Activated CD8-positive, alpha-beta T cell treated with anti-CD3 and anti-CD28 coated beads, Interleukin-2, amount 10 ng/mL, durations not matched to agents 7 days and 5 days (primary cell): ENCODE data around the gene SLC6A17. TPM values are rescaled to one million over a fixed set of nuclear protein-coding genes. Genes with fewer than 3 reads are reported as not detected.

Source experiments
- ATAC-seq: fragments of 150-1000 bp; cut with Tn5 transposase; one replicate; pipeline ENCODE4 v1.10.0; 2021; ENCODE audit warnings: moderate library complexity
- CTCF ChIA-PET: fragments of 350-600 bp; sonication (Branson Sonifier 250); formaldehyde crosslinking; loops from one replicate; lab custom pipeline; 2021; ENCODE audit warnings: antibody characterized with exemption; lab: Charles Lee
- POLR2A ChIA-PET: fragments of 350-600 bp; sonication (Branson Sonifier 250); formaldehyde crosslinking; loops from one replicate; lab custom pipeline; 2021; ENCODE audit warnings: antibody characterized with exemption; lab: Charles Lee
- DNase-seq: peaks from one replicate; pipeline ENCODE4 v3.0.0-alpha.2; 2020
- H3K27ac Mint-ChIP-seq: one replicate; pipeline ENCODE4 v1.8.0; 2021; ENCODE audit warnings: mild to moderate bottlenecking, mixed read lengths
- H3K27me3 Mint-ChIP-seq: one replicate; pipeline ENCODE4 v1.8.0; 2021; ENCODE audit warnings: low read depth, mixed read lengths
- H3K36me3 Mint-ChIP-seq: one replicate; pipeline ENCODE4 v1.8.0; 2021; ENCODE audit warnings: low read depth, mixed read lengths
- H3K4me1 Mint-ChIP-seq: one replicate; pipeline ENCODE4 v1.8.0; 2021; ENCODE audit warnings: low read depth, mixed read lengths
- H3K4me3 Mint-ChIP-seq: one replicate; pipeline ENCODE4 v1.8.0; 2021; ENCODE audit warnings: mild to moderate bottlenecking, mixed read lengths
- H3K9me3 Mint-ChIP-seq: one replicate; pipeline ENCODE4 v1.8.0; 2022; ENCODE audit warnings: mixed read lengths; ENCODE audit not compliant: insufficient read depth
- total RNA-seq, 2 experiments: library from RNA; stranded (reverse); gene quantifications; one replicate each; pipeline ENCODE4 v1.2.3, GENCODE V29; 2021

SLC6A17 gene
- total RNA-seq, 2 experiments from 2014 or later, result not detected

DNA sequence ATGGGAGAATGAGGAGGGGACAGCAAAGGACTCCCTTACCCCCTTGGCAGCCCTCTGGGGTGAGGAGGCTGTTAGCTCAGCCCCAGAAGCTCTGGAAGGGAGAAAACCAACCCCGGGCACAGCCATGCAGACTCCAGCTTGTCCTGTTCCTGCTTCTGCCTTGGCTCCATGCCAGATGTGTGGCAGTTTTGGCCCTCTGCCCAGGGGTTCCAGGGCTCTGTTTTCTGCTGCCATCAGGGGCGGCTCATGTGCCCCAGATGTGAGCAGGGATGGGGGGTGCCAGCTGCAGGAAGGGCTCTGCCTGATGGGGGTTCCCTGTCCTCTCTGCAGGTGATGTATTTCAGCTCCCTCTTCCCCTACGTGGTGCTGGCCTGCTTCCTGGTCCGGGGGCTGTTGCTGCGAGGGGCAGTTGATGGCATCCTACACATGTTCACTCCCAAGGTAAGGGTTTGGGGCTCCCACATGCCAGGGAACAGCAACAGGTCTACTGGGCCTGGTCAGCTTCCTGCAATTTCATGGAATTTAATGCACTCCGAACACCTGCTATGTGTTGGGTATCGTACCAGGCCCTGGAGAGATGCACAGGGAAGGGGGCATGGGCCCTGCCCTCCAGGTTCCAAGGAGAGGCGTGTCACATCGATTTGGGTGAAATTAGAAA lies 26.1 kb downstream of the SLC6A17 start:
- ATAC-seq, result no peak
- ChIA-PET POLR2A (no interaction called here), CTCF (interaction anchor here (0.9 kb wide), 1 partner anchor 316 kb away, joined by 3 read pairs; no protein-coding TSS in a partner anchor)
- Mint-ChIP-seq H3K9me3 (no peaks in the 10 kb centered on the region), H3K36me3 (no peaks in the 10 kb centered on the region), H3K4me3 (no peak overlapping the region), H3K27me3 (peaks cover 7% of the 10 kb centered on the region), H3K27ac (no peak overlapping the region), H3K4me1 (no peaks in the 10 kb centered on the region)
- no peak for DNase-seq

DNA sequence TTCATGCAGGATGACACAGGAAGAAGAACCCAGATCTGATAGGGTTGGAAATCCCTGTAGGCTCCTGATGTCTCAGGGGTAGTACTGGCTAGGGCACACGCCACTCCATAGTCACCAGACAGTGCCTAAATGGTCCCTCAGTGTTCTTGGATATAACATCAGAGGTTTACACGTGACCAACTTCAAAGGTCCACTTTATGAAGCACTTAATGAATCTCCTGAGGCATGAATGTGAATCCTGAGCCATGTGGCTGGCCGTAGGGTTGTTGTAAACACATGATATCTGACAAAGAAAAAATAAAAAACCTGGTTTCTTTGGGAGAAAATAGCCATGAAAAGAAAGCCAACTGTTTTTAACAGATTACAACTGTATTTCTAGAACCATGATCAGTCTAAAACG lies 27.5 kb downstream of the SLC6A17 start:
- no peak for DNase-seq
- no peaks in the 10 kb centered on the region for H3K4me1 Mint-ChIP-seq
- H3K9me3 Mint-ChIP-seq, result no peaks in the 10 kb centered on the region
- peaks cover 7% of the 10 kb centered on the region for H3K27me3 Mint-ChIP-seq
- H3K27ac Mint-ChIP-seq, result no peak overlapping the region
- ChIA-PET POLR2A (no interaction called here), CTCF (no interaction called here)
- no peak for ATAC-seq
- H3K4me3 Mint-ChIP-seq, result no peak overlapping the region
- no peaks in the 10 kb centered on the region for H3K36me3 Mint-ChIP-seq

DNA sequence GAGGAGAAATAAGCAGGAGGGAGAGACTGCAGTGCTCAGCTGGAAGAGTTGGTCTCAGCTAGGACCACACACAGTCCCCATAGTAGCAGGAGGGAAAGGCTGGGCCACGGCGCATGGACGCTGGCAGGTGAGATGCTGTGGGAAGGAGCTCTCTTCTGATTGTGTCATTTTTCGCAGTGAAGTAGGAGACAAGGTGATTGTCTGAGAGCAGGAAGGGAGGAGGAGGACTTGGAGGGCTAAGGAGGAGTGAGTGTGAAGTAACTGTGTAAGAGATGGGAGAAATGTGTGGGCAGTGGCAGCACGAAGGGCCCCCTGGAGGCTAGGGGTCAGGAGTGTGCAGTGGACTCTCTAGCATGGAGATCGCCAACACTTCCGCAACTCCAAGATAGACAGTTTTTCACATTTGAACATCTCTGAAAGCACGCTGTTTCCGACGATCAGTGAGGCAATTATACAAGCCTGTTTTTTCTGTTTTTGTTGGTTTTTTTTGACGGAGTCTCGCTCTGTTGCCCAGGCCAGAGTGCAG lies 33.4 kb downstream of the SLC6A17 start:
- Mint-ChIP-seq H3K27me3 (peaks cover 8% of the 10 kb centered on the region), H3K27ac (no peak overlapping the region), H3K36me3 (no peaks in the 10 kb centered on the region), H3K4me3 (no peak overlapping the region), H3K4me1 (no peaks in the 10 kb centered on the region), H3K9me3 (no peaks in the 10 kb centered on the region)
- ChIA-PET CTCF (no interaction called here), POLR2A (no interaction called here)
- no peak for ATAC-seq
- no peak for DNase-seq

DNA sequence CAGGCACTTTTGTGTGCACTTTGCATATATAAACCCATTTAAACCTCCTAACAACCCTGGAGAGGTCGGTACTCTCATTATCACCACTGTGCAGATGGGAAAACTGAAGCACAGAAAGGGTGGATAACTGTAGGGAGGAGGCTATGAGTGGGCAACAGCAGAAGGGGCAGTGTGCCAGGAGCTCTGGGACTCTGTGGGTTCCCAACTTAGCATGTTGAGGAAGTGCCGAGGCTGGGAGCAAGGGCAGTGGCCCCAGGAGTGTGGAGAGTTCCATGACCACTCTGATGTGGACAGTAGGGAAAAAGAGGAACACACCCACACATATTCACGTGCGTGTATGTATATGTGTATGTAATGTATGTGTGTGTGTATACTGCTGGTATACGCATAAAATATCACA lies 34.2 kb downstream of the SLC6A17 start:
- no peak for ATAC-seq
- CTCF ChIA-PET, result no interaction called here
- Mint-ChIP-seq H3K9me3 (no peaks in the 10 kb centered on the region), H3K27me3 (peaks cover 12% of the 10 kb centered on the region), H3K27ac (no peak overlapping the region), H3K4me3 (no peak overlapping the region), H3K4me1 (no peaks in the 10 kb centered on the region), H3K36me3 (no peaks in the 10 kb centered on the region)
- DNase-seq, result no peak
- POLR2A ChIA-PET, result no interaction called here

DNA sequence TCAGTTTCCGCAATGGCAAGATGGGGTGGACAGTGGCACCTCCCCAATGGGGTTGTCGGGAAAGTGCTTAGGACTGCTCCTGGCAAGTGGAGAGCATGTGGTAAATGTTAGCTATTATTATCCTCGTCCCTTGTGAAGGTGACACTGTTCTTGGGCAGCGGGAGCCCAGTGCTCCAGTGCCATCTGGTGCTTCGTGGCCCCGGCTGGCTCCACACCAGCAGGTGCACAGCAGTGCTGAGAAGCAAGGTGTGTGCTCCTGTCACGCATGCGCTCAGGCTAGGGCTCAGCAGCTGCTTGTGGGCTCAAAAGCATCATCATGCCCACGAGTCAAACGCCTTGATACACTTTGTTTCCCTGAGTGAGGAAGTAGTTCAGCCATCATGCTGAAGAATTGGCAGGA lies 34.9 kb downstream of the SLC6A17 start:
- Mint-ChIP-seq H3K9me3 (no peaks in the 10 kb centered on the region), H3K27me3 (peaks cover 12% of the 10 kb centered on the region), H3K27ac (no peak overlapping the region), H3K4me3 (no peak overlapping the region), H3K4me1 (no peaks in the 10 kb centered on the region), H3K36me3 (no peaks in the 10 kb centered on the region)
- DNase-seq, result no peak
- ChIA-PET POLR2A (no interaction called here), CTCF (interaction anchor here (2.3 kb wide), 1 partner anchor 12 kb away, joined by 11 read pairs; no protein-coding TSS in a partner anchor)
- no peak for ATAC-seq

DNA sequence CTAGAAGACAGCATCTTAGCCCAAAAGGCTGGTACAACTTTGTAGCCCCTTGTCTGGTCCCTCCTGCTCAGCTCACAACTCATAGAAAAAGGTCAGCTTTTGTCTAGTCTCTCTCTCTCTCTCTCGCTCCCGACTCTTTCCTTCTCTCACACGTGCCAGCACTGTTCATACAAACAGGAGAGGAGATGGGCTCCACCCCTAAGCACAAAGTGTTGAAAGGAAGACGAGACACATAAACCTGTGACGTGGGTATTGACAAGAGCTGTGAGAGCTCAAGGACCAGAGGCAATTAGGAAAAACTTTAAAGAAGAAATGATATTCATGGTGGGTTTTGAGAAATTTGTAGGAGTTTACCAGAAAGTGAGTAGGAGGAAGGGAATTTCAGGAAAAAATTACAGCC lies 36.3 kb downstream of the SLC6A17 start:
- Mint-ChIP-seq H3K4me3 (no peak overlapping the region), H3K27ac (no peak overlapping the region), H3K27me3 (peaks cover 12% of the 10 kb centered on the region), H3K4me1 (no peaks in the 10 kb centered on the region), H3K9me3 (no peaks in the 10 kb centered on the region), H3K36me3 (no peaks in the 10 kb centered on the region)
- CTCF ChIA-PET, result interaction anchor here (1.1 to 2.3 kb wide), 2 partner anchors 10 to 310 kb away, joined by 3 to 11 read pairs; no protein-coding TSS in a partner anchor
- ATAC-seq, result no peak
- no peak for DNase-seq
- POLR2A ChIA-PET, result no interaction called here

DNA sequence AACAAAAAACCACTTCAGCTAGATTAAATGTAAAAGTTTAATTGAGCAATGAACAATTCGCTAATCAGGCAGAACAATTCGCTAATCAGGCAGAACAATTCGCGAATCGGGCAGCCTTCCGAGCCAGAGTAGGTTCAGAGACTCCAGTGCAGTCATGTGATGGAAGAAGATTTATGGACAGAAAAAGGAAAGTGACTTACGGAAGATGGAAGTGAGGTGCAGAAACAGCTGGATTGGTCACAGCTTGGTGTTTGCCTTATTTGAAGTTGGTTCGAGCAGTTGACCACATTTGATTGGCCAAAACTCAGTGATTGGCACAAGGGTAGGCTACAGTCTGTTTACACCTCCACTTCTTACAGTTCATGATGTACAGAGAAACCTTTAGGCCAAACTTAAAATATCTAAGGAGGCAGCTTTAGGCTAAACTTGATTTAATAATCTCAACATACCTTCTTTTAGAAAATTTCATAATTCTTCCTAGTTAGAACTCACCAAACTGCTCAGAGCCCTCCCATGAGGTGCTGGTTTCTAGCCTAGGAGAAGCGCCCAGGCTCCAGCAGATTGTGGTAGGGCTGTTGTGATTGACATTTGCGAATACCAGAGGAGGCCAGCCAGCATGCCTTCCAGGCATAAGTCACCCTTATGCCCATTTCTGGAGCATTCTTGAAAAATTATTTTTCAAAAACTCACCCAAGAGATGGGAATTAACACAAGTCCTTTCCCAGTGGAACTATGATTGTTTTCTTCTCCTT lies 37.0 kb downstream of the SLC6A17 start:
- CTCF ChIA-PET, result interaction anchor here (1.1 to 2.3 kb wide), 2 partner anchors 9 to 309 kb away, joined by 3 to 11 read pairs; no protein-coding TSS in a partner anchor
- Mint-ChIP-seq H3K9me3 (no peaks in the 10 kb centered on the region), H3K4me3 (no peak overlapping the region), H3K36me3 (no peaks in the 10 kb centered on the region), H3K27me3 (peaks cover 12% of the 10 kb centered on the region), H3K27ac (no peak overlapping the region), H3K4me1 (no peaks in the 10 kb centered on the region)
- ATAC-seq, result no peak
- DNase-seq, result no peak
- POLR2A ChIA-PET, result no interaction called here

DNA sequence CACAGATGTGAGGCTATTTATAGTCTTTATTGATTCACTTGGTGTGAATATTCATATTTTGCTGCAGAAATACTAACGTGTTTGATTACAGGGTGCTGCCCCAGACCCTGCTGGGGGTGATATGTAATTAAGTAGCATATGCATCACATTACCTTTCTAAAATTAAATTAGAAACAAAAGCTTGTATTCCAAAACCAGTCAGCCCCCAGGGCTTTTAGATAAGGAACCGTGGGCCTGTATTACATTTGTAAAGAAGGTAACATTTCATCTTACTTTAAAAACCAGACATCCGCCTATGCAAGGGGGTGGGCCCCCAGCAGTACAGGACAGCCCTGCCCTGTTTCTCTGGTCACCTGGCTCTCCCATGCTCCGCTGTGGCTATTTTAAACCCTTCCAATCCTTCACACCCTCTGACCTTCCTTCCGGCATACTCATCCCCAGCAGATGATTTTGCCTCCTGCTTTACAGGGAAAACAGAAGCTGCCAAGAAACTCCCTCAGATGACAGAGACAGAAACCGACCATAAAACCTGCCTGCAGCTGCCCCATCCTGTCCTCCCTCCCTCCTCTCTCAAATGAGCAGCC lies 37.8 kb downstream of the SLC6A17 start:
- ATAC-seq (no peak), DNase-seq (no peak)
- H3K36me3 Mint-ChIP-seq, result no peaks in the 10 kb centered on the region
- ChIA-PET POLR2A (no interaction called here), CTCF (no interaction called here)
- no peak overlapping the region for H3K4me3 Mint-ChIP-seq
- H3K4me1 Mint-ChIP-seq, result no peaks in the 10 kb centered on the region
- H3K27ac Mint-ChIP-seq, result no peak overlapping the region
- peaks cover 12% of the 10 kb centered on the region for H3K27me3 Mint-ChIP-seq
- H3K9me3 Mint-ChIP-seq, result no peaks in the 10 kb centered on the region

DNA sequence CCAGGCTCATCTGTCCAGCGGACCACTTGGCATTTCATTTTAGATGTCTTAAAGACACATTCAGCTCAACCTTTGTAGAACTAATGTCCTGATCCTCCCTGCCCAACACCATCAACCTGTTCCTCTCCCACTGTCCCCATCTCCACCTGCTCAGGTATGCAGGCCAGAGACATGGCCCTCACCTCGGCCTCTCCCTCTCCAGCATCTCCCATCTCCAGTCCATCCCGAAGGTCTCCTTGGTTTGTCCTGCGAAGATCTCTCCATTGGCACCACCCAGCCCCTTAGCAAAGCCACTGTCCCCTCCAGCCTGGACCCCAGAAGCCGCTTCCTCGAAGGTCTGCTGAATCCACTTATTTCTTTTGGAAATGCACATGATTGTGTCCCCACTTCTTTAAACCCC lies 38.9 kb downstream of the SLC6A17 start:
- peaks cover 12% of the 10 kb centered on the region for H3K27me3 Mint-ChIP-seq
- ATAC-seq (no peak), DNase-seq (no peak)
- H3K36me3 Mint-ChIP-seq, result no peaks in the 10 kb centered on the region
- POLR2A ChIA-PET, result no interaction called here
- CTCF ChIA-PET, result no interaction called here
- no peak overlapping the region for H3K27ac Mint-ChIP-seq
- H3K4me3 Mint-ChIP-seq, result no peak overlapping the region
- no peaks in the 10 kb centered on the region for H3K9me3 Mint-ChIP-seq
- H3K4me1 Mint-ChIP-seq, result no peaks in the 10 kb centered on the region

DNA sequence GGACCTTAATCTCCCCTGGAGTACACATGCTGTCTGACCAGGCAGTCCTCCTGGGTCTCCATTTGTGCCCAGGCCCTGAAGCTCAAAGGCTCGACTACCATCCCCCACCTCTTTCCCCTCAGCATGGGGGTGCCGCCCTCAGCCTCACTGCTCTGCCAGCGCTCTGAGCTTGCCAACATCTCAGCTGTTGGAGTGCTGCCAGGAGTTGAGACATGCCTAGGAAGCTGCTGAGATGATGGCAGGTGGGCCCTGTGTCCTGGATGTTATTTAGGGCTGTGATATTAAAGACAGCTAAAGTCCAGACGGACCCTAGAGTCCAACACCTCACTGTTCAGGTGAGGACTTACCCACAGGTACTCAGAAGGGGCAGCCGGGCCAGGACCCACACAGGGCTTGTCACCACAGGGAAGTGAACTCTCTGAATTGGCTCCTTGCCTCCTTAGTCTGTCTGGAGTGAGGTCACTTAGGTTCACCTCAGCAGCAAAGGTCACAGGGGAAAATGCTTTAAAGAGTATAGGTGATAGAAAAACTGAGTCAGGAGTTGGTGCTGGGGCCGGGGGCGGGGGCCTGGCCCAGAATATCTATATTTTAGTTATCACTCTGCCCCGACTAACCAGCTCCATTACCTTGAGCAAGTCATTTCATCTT lies 40.1 kb downstream of the SLC6A17 start:
- Mint-ChIP-seq H3K27ac (no peak overlapping the region), H3K4me1 (no peaks in the 10 kb centered on the region), H3K4me3 (no peak overlapping the region), H3K27me3 (peaks cover 9% of the 10 kb centered on the region), H3K9me3 (no peaks in the 10 kb centered on the region), H3K36me3 (no peaks in the 10 kb centered on the region)
- ATAC-seq (no peak), DNase-seq (no peak)
- POLR2A ChIA-PET, result no interaction called here
- CTCF ChIA-PET, result interaction anchor here (0.8 to 2.1 kb wide), 4 partner anchors 13 to 270 kb away, joined by 3 to 16 read pairs (median 4); no protein-coding TSS in a partner anchor

DNA sequence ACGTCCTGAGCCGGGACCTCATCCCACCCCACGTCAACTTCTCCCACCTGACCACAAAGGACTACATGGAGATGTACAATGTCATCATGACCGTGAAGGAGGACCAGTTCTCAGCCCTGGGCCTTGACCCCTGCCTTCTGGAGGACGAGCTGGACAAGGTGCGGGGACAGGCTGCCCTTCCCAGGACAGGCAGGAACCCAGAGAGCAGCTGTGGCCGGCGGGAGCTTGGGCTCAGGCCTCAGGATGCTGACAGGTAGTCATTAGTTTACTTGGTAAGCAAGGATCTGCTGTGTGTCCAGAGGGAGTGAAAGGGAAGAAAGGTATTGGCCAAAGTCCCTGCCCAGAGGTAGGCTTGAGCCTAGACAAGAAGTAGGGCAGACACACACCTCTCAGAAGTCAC lies 42.2 kb downstream of the SLC6A17 start:
- ChIA-PET CTCF (interaction anchor here (1.5 kb wide), 1 partner anchor 303 kb away, joined by 8 read pairs; no protein-coding TSS in a partner anchor), POLR2A (no interaction called here)
- Mint-ChIP-seq H3K27me3 (peaks cover 4% of the 10 kb centered on the region), H3K27ac (no peak overlapping the region), H3K36me3 (no peaks in the 10 kb centered on the region), H3K9me3 (no peaks in the 10 kb centered on the region), H3K4me3 (no peak overlapping the region), H3K4me1 (peaks cover 2% of the 10 kb centered on the region)
- DNase-seq, result no peak
- ATAC-seq, result no peak
